ENCODE data around the gene PTF1A.

The PTF1A gene

DNA sequence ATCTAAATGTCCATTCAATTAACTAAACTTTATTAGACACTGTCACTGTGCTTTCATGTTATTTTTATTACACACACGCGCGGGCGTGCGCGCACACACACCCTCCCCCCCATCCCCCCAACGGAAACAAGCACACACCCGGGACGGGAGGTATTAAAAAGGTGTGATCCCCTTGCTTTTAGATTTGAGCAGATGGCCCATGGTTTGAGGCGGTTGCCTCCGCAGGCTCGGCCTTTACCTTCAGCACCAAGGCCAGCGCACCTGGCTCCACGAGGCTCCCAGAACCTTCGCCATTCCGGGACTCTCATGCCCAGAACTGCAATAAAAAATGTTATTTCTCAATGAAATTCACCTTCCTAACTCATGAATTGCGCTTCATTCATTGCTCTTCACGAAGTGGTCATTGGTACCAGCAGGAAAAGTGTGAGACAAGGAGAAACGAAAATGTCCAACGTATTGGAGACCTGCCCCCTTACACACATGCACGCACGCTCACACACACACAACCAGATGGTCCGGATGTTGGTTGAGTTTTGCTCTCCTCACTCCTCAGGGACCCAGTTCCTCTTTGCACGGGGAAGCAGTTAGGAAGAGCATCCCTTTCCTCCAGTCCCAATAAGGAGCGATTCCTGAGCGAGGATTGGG is 20.8 kb upstream of the PTF1A start:
- TF ChIP-seq, protein P1, sequence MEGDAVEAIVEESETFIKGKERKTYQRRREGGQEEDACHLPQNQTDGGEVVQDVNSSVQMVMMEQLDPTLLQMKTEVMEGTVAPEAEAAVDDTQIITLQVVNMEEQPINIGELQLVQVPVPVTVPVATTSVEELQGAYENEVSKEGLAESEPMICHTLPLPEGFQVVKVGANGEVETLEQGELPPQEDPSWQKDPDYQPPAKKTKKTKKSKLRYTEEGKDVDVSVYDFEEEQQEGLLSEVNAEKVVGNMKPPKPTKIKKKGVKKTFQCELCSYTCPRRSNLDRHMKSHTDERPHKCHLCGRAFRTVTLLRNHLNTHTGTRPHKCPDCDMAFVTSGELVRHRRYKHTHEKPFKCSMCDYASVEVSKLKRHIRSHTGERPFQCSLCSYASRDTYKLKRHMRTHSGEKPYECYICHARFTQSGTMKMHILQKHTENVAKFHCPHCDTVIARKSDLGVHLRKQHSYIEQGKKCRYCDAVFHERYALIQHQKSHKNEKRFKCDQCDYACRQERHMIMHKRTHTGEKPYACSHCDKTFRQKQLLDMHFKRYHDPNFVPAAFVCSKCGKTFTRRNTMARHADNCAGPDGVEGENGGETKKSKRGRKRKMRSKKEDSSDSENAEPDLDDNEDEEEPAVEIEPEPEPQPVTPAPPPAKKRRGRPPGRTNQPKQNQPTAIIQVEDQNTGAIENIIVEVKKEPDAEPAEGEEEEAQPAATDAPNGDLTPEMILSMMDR (IDR thresholded peaks at IDR 0.05; ENCODE audit: low read depth, low read length): no peak
- peak; percentile 47 to 52 for DNase-seq (ENCODE audit: low read depth in 2 of 2)
- no peak overlapping the region for H3K4me3 ChIP-seq (replicated peaks in 1 of 2; ENCODE audit: low read depth in 2 of 2, low read length in 2 of 2)

DNA sequence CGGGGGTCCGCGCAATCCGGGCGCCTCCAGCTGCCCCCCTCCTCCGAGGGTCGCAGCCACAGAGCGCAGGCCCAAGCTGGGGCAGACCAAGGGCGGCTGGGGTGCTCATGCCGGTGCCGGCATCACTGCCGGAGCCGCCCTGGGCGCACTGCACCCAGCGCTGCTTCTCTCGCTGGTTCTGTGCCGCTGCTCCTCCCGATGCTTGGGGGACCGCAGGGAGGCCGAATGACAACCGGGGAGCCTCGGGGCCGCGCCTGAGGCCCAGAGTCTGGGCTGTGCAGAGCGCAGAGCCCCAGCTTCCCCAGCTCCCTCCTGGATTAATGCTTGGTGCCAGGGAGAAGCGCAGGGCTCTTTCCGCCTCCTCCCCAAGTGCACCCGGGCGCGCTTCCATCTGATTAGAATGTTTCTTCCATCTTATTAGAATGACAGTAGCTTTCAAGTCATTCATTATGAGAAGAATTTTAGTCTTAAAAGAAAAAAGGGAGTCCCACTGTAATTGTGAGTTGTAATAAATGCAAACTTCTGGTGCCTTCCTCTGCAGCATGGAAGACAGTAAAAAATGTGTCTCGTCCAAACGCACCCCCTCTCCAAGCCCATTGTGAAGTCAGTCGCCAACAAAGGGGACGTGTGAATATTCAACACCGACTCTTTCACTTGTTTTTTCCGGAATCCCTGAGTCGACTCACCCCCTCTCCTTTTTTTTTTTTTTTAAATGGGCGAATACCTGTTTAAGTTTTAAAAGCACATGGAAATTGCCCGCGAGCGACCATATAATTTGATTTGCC is 19.5 kb upstream of the PTF1A start:
- no peak for DNase-seq (ENCODE audit: low read depth in 2 of 2)
- H3K4me3 ChIP-seq (replicated peaks in 1 of 2; ENCODE audit: low read depth in 2 of 2, low read length in 2 of 2): no peak overlapping the region
- TF ChIP-seq, protein P1 (IDR thresholded peaks at IDR 0.05; ENCODE audit: low read depth, low read length): no peak

DNA sequence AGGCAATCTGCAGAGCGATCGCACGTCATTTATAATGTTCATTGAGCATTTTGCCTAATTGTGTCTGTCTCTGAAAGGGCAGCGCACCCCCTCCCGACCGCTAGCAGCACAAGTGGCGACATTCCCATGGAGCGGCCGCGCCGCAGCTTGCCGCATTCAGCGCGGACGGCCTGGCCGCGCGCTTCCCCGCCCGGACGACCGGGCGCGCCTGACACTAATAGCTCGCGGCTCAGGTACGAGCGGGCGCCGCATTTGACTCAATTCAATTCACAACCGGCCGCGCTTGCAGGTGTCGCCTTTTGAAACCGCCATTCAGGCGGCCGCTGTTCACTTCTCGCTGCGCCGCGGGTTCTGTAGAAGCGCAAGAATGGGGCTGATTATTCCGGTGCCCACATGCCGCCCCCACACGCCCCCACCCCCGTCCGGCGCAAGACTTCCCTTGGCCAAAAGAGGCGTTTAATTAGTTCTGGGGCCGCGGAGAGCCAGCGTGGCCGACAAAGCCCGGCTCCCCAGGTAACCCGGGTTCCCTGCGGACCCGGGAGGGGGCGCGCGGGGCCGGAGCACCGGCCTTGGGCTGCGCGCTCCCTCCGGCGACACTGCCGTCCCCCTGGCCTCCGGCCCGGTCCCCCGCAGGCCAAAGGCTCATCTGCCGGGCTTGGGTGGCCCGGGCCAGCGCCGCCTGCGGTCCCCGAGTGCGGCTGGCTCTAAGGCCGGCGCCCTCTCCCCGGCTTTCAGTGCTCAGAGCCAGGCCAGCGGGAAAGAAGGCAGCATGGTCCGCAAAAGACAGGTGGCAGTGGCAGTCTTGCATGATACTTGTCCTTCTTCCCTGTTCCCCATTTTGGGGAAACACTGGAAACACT is 18.7 kb upstream of the PTF1A start:
- no peak overlapping the region for H3K4me3 ChIP-seq (replicated peaks in 1 of 2; ENCODE audit: low read depth in 2 of 2, low read length in 2 of 2)
- DNase-seq (ENCODE audit: low read depth in 2 of 2): no peak
- TF ChIP-seq, protein P1 (IDR thresholded peaks at IDR 0.05; ENCODE audit: low read depth, low read length): no peak

DNA sequence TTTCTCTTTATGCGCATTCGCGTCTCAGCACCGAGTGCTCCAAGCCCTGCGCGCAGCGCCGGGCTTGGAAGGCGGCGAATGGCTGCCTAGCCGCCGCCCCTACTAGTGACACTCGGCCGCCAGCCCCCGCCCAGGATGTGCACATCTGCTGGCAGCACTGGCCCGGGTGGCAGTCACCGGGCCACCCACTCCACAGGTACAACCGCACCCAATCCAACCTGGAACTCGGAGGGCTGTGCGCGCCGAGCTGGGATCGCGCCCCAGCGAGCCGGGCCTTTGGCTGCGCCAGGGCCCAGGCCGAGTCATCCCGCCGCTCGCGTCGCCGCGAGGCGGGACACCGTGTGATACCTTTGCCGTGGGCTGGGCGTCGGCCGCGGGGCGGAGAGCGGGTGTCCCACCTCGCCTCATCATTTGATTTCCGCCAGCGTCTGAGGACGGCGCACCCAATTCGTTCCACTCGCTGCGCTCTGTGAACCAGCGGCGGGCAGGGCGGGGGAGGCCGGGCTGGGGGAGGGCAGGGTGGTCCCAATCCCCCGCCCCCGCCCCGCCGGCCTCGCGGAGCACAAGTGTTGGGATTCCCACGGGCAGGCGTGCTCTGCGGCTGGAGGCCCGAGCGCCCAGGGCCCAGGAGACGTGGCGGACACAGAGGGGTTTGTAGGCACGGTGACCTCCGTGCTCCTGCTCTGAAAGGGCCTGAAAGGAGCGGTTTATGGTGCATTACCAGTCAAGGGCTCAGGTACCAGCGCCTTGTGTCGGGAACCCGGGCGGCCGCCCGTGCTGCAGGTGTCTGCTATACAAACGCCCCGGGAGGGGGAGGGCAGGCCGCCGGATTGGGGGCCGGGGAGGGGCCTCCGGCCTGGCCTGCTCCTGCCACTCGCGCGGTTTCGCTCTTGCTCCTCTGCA is 17.8 kb upstream of the PTF1A start:
- TF ChIP-seq, protein P1 (IDR thresholded peaks at IDR 0.05; ENCODE audit: low read depth, low read length): no peak
- H3K4me3 ChIP-seq (replicated peaks in 1 of 2; ENCODE audit: low read depth in 2 of 2, low read length in 2 of 2): no peak overlapping the region
- no peak for DNase-seq (ENCODE audit: low read depth in 2 of 2)

DNA sequence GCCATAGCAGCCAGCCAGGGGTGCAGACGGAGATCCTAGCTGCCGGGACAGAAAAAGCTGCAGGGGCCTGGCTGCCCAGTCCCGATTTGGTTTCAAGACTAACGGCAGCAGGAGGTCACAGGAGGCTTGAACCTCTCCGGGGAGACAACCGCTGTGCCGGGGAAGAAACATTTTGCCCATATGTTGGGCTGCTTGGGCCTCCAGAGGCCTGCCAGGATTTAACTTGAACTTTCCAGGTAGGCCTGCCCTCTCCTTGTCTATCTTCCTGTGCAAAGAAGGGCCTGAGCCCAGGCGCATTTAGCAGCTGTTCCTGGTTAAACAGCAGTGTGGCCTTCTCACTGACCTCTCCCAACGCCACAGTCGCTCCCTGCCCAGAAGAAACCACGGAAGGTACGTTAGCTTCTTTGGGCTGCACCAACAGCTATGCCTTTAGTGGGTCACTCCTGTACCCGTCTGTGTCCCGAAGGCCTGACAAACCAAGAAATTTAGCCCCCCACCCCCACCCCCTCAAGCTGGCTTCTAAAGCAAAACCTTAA is 17.1 kb upstream of the PTF1A start:
- TF ChIP-seq, protein P1 (IDR thresholded peaks at IDR 0.05; ENCODE audit: low read depth, low read length): no peak
- no peak for DNase-seq (ENCODE audit: low read depth in 2 of 2)
- no peak overlapping the region for H3K4me3 ChIP-seq (replicated peaks in 1 of 2; ENCODE audit: low read depth in 2 of 2, low read length in 2 of 2)

DNA sequence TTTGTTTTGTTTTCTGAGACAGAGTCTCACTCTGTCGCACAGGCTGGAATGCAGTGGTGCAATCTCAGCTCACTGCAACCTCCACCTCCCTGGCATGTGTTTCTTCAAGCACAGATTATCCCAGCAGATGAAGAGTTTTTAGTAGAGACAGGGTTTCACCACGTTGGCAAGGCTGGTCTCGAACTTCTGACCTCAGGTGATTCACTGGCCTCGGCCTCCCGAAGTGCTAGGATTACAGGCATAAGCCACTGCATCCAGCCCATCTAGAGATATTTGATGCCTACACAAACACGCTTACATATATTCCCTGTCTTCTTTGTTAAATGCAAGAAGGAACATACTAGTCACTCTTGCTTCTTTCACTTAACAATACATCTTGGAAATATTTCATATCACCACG is 5.9 kb upstream of the PTF1A start:
- TF ChIP-seq, protein P1 (IDR thresholded peaks at IDR 0.05; ENCODE audit: low read depth, low read length): no peak
- no peak overlapping the region for H3K4me3 ChIP-seq (replicated peaks in 1 of 2; ENCODE audit: low read depth in 2 of 2, low read length in 2 of 2)
- no peak for DNase-seq (ENCODE audit: low read depth in 2 of 2)
